ENCODE results near the gene MBD1.
"Not testable (repeated sequence)": the region's sequence is repeated elsewhere in the genome, so short reads cannot be mapped to it uniquely, and the experiment has no call there.

The MBD1 gene

GRCh38 chr18:50240080-50240563 is 41.2 kb downstream of the MBD1 start:
- H3K4me3 ChIP-seq (replicated peaks; ENCODE audit: insufficient read depth, low read length), result no peak overlapping the region
- TF ChIP-seq POLR2AphosphoS5 (IDR thresholded peaks at IDR 0.05; ENCODE audit: low read depth), result no peak
- no peak overlapping the region for H3K27ac ChIP-seq (replicated peaks)

GRCh38 chr18:50232419-50232818 is 48.9 kb downstream of the MBD1 start:
- no peak overlapping the region for H3K4me3 ChIP-seq (replicated peaks; ENCODE audit: insufficient read depth, low read length)
- H3K27ac ChIP-seq (replicated peaks), result no peak overlapping the region
- DNase-seq (ENCODE audit: low read depth in 1 of 2, low spot score in 1 of 2), result no peak
- peaks cover 5% of the 10 kb centered on the region for H3K27me3 ChIP-seq (ENCODE audit: insufficient read depth, poor library complexity, severe bottlenecking)
- TF ChIP-seq REST (IDR thresholded peaks at IDR 0.05; ENCODE audit: insufficient replicate concordance, low read depth), result no peak
- TF ChIP-seq, protein P1, sequence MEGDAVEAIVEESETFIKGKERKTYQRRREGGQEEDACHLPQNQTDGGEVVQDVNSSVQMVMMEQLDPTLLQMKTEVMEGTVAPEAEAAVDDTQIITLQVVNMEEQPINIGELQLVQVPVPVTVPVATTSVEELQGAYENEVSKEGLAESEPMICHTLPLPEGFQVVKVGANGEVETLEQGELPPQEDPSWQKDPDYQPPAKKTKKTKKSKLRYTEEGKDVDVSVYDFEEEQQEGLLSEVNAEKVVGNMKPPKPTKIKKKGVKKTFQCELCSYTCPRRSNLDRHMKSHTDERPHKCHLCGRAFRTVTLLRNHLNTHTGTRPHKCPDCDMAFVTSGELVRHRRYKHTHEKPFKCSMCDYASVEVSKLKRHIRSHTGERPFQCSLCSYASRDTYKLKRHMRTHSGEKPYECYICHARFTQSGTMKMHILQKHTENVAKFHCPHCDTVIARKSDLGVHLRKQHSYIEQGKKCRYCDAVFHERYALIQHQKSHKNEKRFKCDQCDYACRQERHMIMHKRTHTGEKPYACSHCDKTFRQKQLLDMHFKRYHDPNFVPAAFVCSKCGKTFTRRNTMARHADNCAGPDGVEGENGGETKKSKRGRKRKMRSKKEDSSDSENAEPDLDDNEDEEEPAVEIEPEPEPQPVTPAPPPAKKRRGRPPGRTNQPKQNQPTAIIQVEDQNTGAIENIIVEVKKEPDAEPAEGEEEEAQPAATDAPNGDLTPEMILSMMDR (IDR thresholded peaks at IDR 0.05; ENCODE audit: insufficient read depth, low read length), result no peak
- no peak for TF ChIP-seq SPI1 (IDR thresholded peaks at IDR 0.05; ENCODE audit: borderline replicate concordance, low read depth)
- no peak for TF ChIP-seq POLR2AphosphoS5 (IDR thresholded peaks at IDR 0.05; ENCODE audit: low read depth)
- no peak for TF ChIP-seq GABPA (IDR thresholded peaks at IDR 0.05; ENCODE audit: low read depth)

More at GRCh38 chr18:50240080-50240563, 41.2 kb downstream of the MBD1 start:
- DNase-seq (ENCODE audit: low read depth in 1 of 2, low spot score in 1 of 2), result no peak
- H3K27me3 ChIP-seq (ENCODE audit: insufficient read depth, poor library complexity, severe bottlenecking), result peaks cover 3% of the 10 kb centered on the region

DNA sequence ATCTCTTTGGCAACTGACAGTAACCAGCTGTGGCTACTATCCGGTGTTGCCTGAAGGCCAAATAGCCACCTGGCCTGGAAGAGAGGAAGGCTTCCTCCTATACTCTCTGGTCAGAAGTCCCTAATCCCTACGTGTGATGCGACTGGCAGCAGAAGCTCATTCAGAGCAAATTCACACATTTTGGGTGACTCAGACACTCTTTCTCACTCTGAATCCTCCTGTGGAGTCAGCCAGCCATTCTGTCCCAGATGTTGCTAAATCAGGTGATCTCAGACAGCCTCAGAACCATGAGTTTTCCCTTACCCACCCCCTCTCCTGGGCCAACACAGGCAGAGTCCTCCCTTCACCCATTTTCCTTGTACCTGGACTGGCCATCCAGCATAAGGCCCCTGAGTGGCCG is 49.7 kb downstream of the MBD1 start:
- Histone ChIP-seq H3K27me3 (ENCODE audit: insufficient read depth, poor library complexity, severe bottlenecking) (peaks cover 5% of the 10 kb centered on the region), H3K4me3 (replicated peaks; ENCODE audit: insufficient read depth, low read length) (no peak overlapping the region)
- no peak for TF ChIP-seq GABPA (IDR thresholded peaks at IDR 0.05; ENCODE audit: low read depth)
- no peak for TF ChIP-seq POLR2AphosphoS5 (IDR thresholded peaks at IDR 0.05; ENCODE audit: low read depth)
- TF ChIP-seq, protein P1 (IDR thresholded peaks at IDR 0.05; ENCODE audit: insufficient read depth, low read length), result no peak
- TF ChIP-seq REST (IDR thresholded peaks at IDR 0.05; ENCODE audit: insufficient replicate concordance, low read depth), result no peak
- TF ChIP-seq SPI1 (IDR thresholded peaks at IDR 0.05; ENCODE audit: borderline replicate concordance, low read depth), result no peak

DNA sequence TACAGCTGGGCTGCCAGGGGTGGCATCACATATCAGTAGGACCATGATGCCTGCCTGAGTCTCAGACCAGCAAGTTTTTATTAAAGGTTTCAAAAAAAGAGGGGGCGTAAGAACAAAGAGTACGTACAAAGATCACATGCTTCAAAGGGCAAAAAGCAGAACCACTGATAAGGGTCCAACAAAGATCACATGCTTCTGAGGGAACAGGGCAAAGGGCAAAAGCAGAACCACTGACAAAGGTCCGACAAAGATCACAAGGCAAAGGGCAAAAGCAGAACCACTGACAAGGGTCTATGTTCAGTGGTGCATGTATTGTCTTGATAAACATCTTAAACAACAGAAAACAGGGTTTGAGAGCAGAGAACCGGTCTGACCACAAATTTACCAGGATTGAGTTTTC is 61.1 kb downstream of the MBD1 start:
- H3K4me3 ChIP-seq (replicated peaks; ENCODE audit: insufficient read depth, low read length); DNase-seq (ENCODE audit: low read depth in 1 of 2, low spot score in 1 of 2); H3K27me3 ChIP-seq (ENCODE audit: insufficient read depth, poor library complexity, severe bottlenecking); H3K27ac ChIP-seq (replicated peaks): not testable (repeated sequence)

More for the DNA sequence above, 49.7 kb downstream of the MBD1 start:
- DNase-seq (ENCODE audit: low read depth in 1 of 2, low spot score in 1 of 2), result no peak
- H3K27ac ChIP-seq (replicated peaks), result no peak overlapping the region

Data from HL-60 (cell line).